HG03103 (cell line): ENCODE measurements around the gene SKP1.
"Not testable (repeated sequence)": the region's sequence is repeated elsewhere in the genome, so short reads cannot be mapped to it uniquely, and the experiment has no call there.

Experiments used
- ATAC-seq: cut with Tn5 transposase; IDR thresholded peaks from one replicate; pipeline ENCODE4 v1.9.1; 2021; ENCODE audit warnings: low read depth; ENCODE audit not compliant: unreplicated experiment

SKP1 gene

GRCh38 chr5:134178096-134178419, 1.3 kb upstream of the SKP1 start:
- ATAC-seq, result no peak

GRCh38 chr5:134177369-134178095, 782 bp upstream of the SKP1 start:
- ATAC-seq, result no peak

- peak; percentile 6 for ATAC-seq
Measured at GRCh38 chr5:134175921-134176510, 734 bp downstream of the SKP1 start.

GRCh38 chr5:134174841-134175839, 1.6 kb downstream of the SKP1 start:
- no peak for ATAC-seq

GRCh38 chr5:134171972-134172371, 4.8 kb downstream of the SKP1 start:
- no peak for ATAC-seq

- ATAC-seq, result no peak
Measured at GRCh38 chr5:134162592-134162991, 14.2 kb downstream of the SKP1 start.

GRCh38 chr5:134161513-134162395, 15.0 kb downstream of the SKP1 start:
- no peak for ATAC-seq

GRCh38 chr5:134153657-134154056, 23.1 kb downstream of the SKP1 start:
- no peak for ATAC-seq

GRCh38 chr5:134153241-134153640, 23.5 kb downstream of the SKP1 start:
- no peak for ATAC-seq

GRCh38 chr5:134152173-134152832, 24.4 kb downstream of the SKP1 start:
- ATAC-seq, result not testable (repeated sequence)

GRCh38 chr5:134151723-134152122, 25.0 kb downstream of the SKP1 start:
- ATAC-seq, result no peak

- no peak for ATAC-seq
Measured at GRCh38 chr5:134149571-134150303, 27.0 kb downstream of the SKP1 start.

GRCh38 chr5:134148986-134149539, 27.7 kb downstream of the SKP1 start:
- ATAC-seq, result no peak

GRCh38 chr5:134148316-134148715, 28.4 kb downstream of the SKP1 start:
- ATAC-seq, result no peak

GRCh38 chr5:134146651-134147518, 29.9 kb downstream of the SKP1 start:
- ATAC-seq, result no peak

- no peak for ATAC-seq
Measured at GRCh38 chr5:134145779-134146581, 30.8 kb downstream of the SKP1 start.
